Measurements from ENCODE around the gene USP46. TPM values are rescaled to one million over a fixed set of nuclear protein-coding genes. Genes with fewer than 3 reads are reported as not detected.

Gene USP46
- total RNA-seq, 1 donor from 2014 or later: 10.1 TPM

DNA sequence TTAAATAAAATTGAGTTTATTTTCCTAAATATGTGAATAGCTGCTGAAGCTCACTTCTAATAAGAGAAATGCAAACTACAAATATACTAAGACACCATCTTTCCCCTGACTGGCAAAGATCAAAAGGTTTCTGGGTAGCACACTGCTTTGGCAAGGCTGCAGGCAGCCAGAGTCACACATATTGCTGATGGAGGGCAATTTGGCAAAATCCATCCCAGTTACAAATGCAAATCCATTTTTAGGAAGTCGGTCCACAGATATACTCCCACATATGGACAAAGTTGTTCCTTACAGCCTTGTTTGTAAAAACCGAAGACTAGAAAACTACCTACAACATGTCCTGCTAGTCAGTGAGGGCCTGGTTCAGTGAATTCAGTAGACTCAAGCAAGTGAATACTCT, 12.4 kb downstream of the USP46 start:
- Mint-ChIP-seq H3K27me3 (ENCODE audit: insufficient read depth) (peaks cover 6% of the 10 kb centered on the region), H3K9me3 (no peaks in the 10 kb centered on the region), H3K4me1 (ENCODE audit: low read depth) (peaks cover 7% of the 10 kb centered on the region), H3K36me3 (ENCODE audit: low read depth) (peaks cover 5% of the 10 kb centered on the region), H3K4me3 (no peak overlapping the region), H3K27ac (no peak overlapping the region)
- intact Hi-C loops (cut with micrococcal nuclease): no loop called here
- DNase-seq (ENCODE audit: low spot score): no peak

- Mint-ChIP-seq H3K27ac (no peak overlapping the region), H3K27me3 (ENCODE audit: insufficient read depth) (peaks cover 6% of the 10 kb centered on the region), H3K4me1 (ENCODE audit: low read depth) (peaks cover 11% of the 10 kb centered on the region), H3K4me3 (no peak overlapping the region), H3K36me3 (ENCODE audit: low read depth) (peaks cover 5% of the 10 kb centered on the region), H3K9me3 (no peaks in the 10 kb centered on the region)
- DNase-seq (ENCODE audit: low spot score): no peak
- intact Hi-C loops (cut with micrococcal nuclease): no loop called here
Measured at GRCh38 chr4:52646096-52646495, 13.0 kb downstream of the USP46 start.

DNA sequence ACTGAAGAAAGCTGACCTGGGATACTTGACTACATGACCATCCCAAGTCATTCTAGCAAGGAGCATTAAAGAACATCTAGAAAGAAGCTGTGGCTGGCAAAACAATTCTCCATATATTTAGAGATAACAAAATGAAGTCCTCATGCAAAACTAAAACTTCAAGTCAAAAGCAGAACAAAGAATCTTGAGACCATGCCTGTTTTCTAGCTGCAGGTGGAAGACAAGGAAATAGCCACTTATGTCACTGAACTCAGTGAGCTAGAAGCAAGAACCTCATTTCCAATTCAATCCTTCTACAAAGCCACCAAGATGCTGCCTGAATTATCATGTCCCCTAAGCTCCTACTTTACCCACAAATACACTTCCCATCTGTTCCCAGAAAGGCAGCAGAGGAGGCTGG, 13.8 kb downstream of the USP46 start:
- peaks cover 12% of the 10 kb centered on the region for H3K4me1 Mint-ChIP-seq (ENCODE audit: low read depth)
- DNase-seq (ENCODE audit: low spot score): no peak
- peaks cover 6% of the 10 kb centered on the region for H3K27me3 Mint-ChIP-seq (ENCODE audit: insufficient read depth)
- H3K9me3 Mint-ChIP-seq: no peaks in the 10 kb centered on the region
- intact Hi-C loops (cut with micrococcal nuclease): no loop called here
- H3K4me3 Mint-ChIP-seq: no peak overlapping the region
- peaks cover 5% of the 10 kb centered on the region for H3K36me3 Mint-ChIP-seq (ENCODE audit: low read depth)
- H3K27ac Mint-ChIP-seq: no peak overlapping the region

GRCh38 chr4:52643785-52644244, 15.3 kb downstream of the USP46 start:
- peaks cover 6% of the 10 kb centered on the region for H3K27me3 Mint-ChIP-seq (ENCODE audit: insufficient read depth)

DNA sequence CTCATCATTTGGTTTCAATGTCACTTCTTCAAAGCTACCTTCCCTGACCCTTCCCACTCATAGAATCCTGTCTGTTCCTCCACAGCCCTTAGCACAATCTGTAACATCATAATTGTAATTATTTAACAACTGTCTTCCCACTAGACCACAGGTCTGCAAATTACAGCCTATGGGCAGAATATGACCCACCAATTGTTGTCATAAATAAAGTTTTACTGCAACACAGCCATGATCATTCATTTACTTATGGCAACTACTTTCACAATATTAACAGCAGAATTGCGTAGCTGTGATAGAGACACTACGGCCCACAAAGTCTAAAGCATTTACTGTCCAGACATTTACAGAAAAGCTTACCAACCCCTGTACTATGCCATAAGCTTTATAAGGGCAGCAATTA, 15.9 kb downstream of the USP46 start:
- H3K4me1 Mint-ChIP-seq (ENCODE audit: low read depth): peaks cover 12% of the 10 kb centered on the region
- no peak overlapping the region for H3K4me3 Mint-ChIP-seq
- H3K36me3 Mint-ChIP-seq (ENCODE audit: low read depth): no peaks in the 10 kb centered on the region
- intact Hi-C loops (cut with micrococcal nuclease): loop anchor here (2.0 kb wide), 1 partner anchor 18 kb away; no protein-coding TSS in a partner anchor
- H3K9me3 Mint-ChIP-seq: no peaks in the 10 kb centered on the region
- H3K27ac Mint-ChIP-seq: no peak overlapping the region
- H3K27me3 Mint-ChIP-seq (ENCODE audit: insufficient read depth): peaks cover 6% of the 10 kb centered on the region
- no peak for DNase-seq (ENCODE audit: low spot score)

More at GRCh38 chr4:52643785-52644244, 15.3 kb downstream of the USP46 start:
- Mint-ChIP-seq H3K27ac (no peak overlapping the region), H3K4me1 (ENCODE audit: low read depth) (peaks cover 12% of the 10 kb centered on the region), H3K36me3 (ENCODE audit: low read depth) (no peaks in the 10 kb centered on the region), H3K4me3 (no peak overlapping the region), H3K9me3 (no peaks in the 10 kb centered on the region)
- no peak for DNase-seq (ENCODE audit: low spot score)
- intact Hi-C loops (cut with micrococcal nuclease): loop anchor here (2.0 kb wide), 1 partner anchor 19 kb away; no protein-coding TSS in a partner anchor

GRCh38 chr4:52641854-52642563, 17.1 kb downstream of the USP46 start:
- Mint-ChIP-seq H3K4me3 (no peak overlapping the region), H3K4me1 (ENCODE audit: low read depth) (peaks cover 12% of the 10 kb centered on the region), H3K9me3 (no peaks in the 10 kb centered on the region), H3K27me3 (ENCODE audit: insufficient read depth) (peaks cover 6% of the 10 kb centered on the region), H3K36me3 (ENCODE audit: low read depth) (no peaks in the 10 kb centered on the region), H3K27ac (no peak overlapping the region)
- intact Hi-C loops (cut with micrococcal nuclease): loop anchor here (2.0 kb wide), 1 partner anchor 17 kb away; no protein-coding TSS in a partner anchor
- no peak for DNase-seq (ENCODE audit: low spot score)

GRCh38 chr4:52640808-52641565, 18.1 kb downstream of the USP46 start:
- Mint-ChIP-seq H3K27me3 (ENCODE audit: insufficient read depth) (peaks cover 6% of the 10 kb centered on the region), H3K9me3 (no peaks in the 10 kb centered on the region), H3K4me1 (ENCODE audit: low read depth) (peaks cover 12% of the 10 kb centered on the region), H3K27ac (no peak overlapping the region), H3K4me3 (no peak overlapping the region), H3K36me3 (ENCODE audit: low read depth) (no peaks in the 10 kb centered on the region)
- DNase-seq (ENCODE audit: low spot score): no peak
- intact Hi-C loops (cut with micrococcal nuclease): no loop called here

- intact Hi-C loops (cut with micrococcal nuclease): no loop called here
- H3K27ac Mint-ChIP-seq: no peak overlapping the region
- H3K36me3 Mint-ChIP-seq (ENCODE audit: low read depth): no peaks in the 10 kb centered on the region
- H3K4me3 Mint-ChIP-seq: no peak overlapping the region
- DNase-seq (ENCODE audit: low spot score): no peak
- peaks cover 8% of the 10 kb centered on the region for H3K27me3 Mint-ChIP-seq (ENCODE audit: insufficient read depth)
- no peaks in the 10 kb centered on the region for H3K9me3 Mint-ChIP-seq
- H3K4me1 Mint-ChIP-seq (ENCODE audit: low read depth): peaks cover 12% of the 10 kb centered on the region
Measured at GRCh38 chr4:52638717-52639116, 20.4 kb downstream of the USP46 start.

GRCh38 chr4:52637116-52637515, 22.0 kb downstream of the USP46 start:
- peaks cover 12% of the 10 kb centered on the region for H3K4me1 Mint-ChIP-seq (ENCODE audit: low read depth)
- H3K4me3 Mint-ChIP-seq: no peak overlapping the region
- H3K27me3 Mint-ChIP-seq (ENCODE audit: insufficient read depth): peaks cover 6% of the 10 kb centered on the region
- intact Hi-C loops (cut with micrococcal nuclease): no loop called here
- no peaks in the 10 kb centered on the region for H3K9me3 Mint-ChIP-seq
- no peaks in the 10 kb centered on the region for H3K36me3 Mint-ChIP-seq (ENCODE audit: low read depth)
- H3K27ac Mint-ChIP-seq: no peak overlapping the region
- DNase-seq (ENCODE audit: low spot score): no peak

- Mint-ChIP-seq H3K36me3 (ENCODE audit: low read depth) (no peaks in the 10 kb centered on the region), H3K27ac (no peak overlapping the region), H3K4me3 (no peak overlapping the region), H3K9me3 (no peaks in the 10 kb centered on the region), H3K27me3 (ENCODE audit: insufficient read depth) (peaks cover 2% of the 10 kb centered on the region), H3K4me1 (ENCODE audit: low read depth) (no peaks in the 10 kb centered on the region)
- DNase-seq (ENCODE audit: low spot score): no peak
- intact Hi-C loops (cut with micrococcal nuclease): no loop called here
Measured at GRCh38 chr4:52635560-52635959, 23.5 kb downstream of the USP46 start.

DNA sequence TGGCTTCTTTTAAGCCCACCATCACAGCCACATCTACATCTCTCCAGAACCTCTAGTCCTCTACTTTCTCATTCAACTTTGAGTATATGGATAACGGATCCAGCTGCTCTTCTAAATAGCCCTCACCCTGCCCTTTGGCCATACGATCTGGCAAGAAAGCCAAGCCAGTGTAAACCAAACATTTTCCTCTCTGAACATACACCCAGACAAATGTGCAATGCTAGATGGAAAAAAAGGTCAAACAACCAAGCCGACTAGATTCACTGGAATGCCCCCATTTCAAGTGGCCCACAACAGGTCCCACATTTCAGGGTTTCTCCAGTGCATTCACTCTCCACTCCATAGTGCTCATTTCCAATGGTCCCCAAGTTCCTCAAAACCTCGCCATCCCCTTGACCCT, 24.0 kb downstream of the USP46 start:
- intact Hi-C loops (cut with micrococcal nuclease): no loop called here
- Mint-ChIP-seq H3K4me1 (ENCODE audit: low read depth) (no peaks in the 10 kb centered on the region), H3K27me3 (ENCODE audit: insufficient read depth) (peaks cover 2% of the 10 kb centered on the region), H3K36me3 (ENCODE audit: low read depth) (no peaks in the 10 kb centered on the region), H3K27ac (no peak overlapping the region), H3K9me3 (no peaks in the 10 kb centered on the region), H3K4me3 (no peak overlapping the region)
- no peak for DNase-seq (ENCODE audit: low spot score)

DNA sequence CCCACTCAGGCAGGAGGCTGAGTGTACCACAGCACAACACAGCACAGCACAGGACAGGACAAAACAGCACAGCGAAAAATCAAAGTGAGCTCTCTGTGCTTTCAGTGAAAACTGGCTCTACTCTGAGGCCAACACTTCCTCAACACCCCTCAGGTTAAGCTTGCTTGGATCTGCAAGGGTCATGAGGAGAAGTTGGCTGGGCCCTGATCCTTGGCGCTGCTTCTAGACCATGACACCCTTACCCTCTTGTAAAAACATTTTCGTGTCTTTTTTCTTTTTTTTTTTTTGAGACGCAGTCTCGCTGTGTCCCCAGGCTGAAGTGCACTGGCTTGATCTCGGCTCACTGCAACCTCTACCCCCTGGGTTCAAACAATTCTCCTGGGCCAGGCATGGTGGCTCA, 25.3 kb downstream of the USP46 start:
- DNase-seq (ENCODE audit: low spot score): no peak
- Mint-ChIP-seq H3K36me3 (ENCODE audit: low read depth) (no peaks in the 10 kb centered on the region), H3K4me3 (no peak overlapping the region), H3K4me1 (ENCODE audit: low read depth) (no peaks in the 10 kb centered on the region), H3K27me3 (ENCODE audit: insufficient read depth) (peaks cover 2% of the 10 kb centered on the region), H3K9me3 (no peaks in the 10 kb centered on the region), H3K27ac (no peak overlapping the region)
- intact Hi-C loops (cut with micrococcal nuclease): no loop called here

GRCh38 chr4:52628974-52629373, 30.1 kb downstream of the USP46 start:
- peaks cover 9% of the 10 kb centered on the region for H3K36me3 Mint-ChIP-seq (ENCODE audit: low read depth)
- no peak for DNase-seq (ENCODE audit: low spot score)
- H3K4me3 Mint-ChIP-seq: no peak overlapping the region
- H3K27me3 Mint-ChIP-seq (ENCODE audit: insufficient read depth): no peaks in the 10 kb centered on the region
- H3K27ac Mint-ChIP-seq: no peak overlapping the region
- no peaks in the 10 kb centered on the region for H3K4me1 Mint-ChIP-seq (ENCODE audit: low read depth)
- intact Hi-C loops (cut with micrococcal nuclease): no loop called here
- H3K9me3 Mint-ChIP-seq: no peaks in the 10 kb centered on the region
